ENCODE measurements around the gene MT1X.
"Not testable (repeated sequence)": the region's sequence is repeated elsewhere in the genome, so short reads cannot be mapped to it uniquely, and the experiment has no call there.

Gene MT1X

GRCh38 chr16:56715126-56715525, 32.9 kb downstream of the MT1X start:
- no peak for TF ChIP-seq CTCF (conservative IDR thresholded peaks at IDR 0.05; ENCODE audit: low read depth, low read length)
- DNase-seq (ENCODE audit: low read depth): no peak
- no peak overlapping the region for H3K4me3 ChIP-seq (ENCODE audit: low read length)

- TF ChIP-seq CTCF (conservative IDR thresholded peaks at IDR 0.05; ENCODE audit: low read depth, low read length): no peak
- DNase-seq (ENCODE audit: low read depth): no peak
Observed at GRCh38 chr16:56716761-56717160, 34.5 kb downstream of the MT1X start.

GRCh38 chr16:56717532-56717931, 35.3 kb downstream of the MT1X start:
- not testable (repeated sequence) for DNase-seq (ENCODE audit: low read depth); H3K4me3 ChIP-seq (ENCODE audit: low read length)

More at GRCh38 chr16:56716761-56717160, 34.5 kb downstream of the MT1X start:
- H3K4me3 ChIP-seq (ENCODE audit: low read length): no peak overlapping the region

- no peak overlapping the region for H3K4me3 ChIP-seq (ENCODE audit: low read length)
- no peak for DNase-seq (ENCODE audit: low read depth)
- TF ChIP-seq CTCF (conservative IDR thresholded peaks at IDR 0.05; ENCODE audit: low read depth, low read length): no peak
Observed at GRCh38 chr16:56722200-56722842, 40.1 kb downstream of the MT1X start.

- H3K4me3 ChIP-seq (ENCODE audit: low read length): no peak overlapping the region
- no peak for DNase-seq (ENCODE audit: low read depth)
- TF ChIP-seq CTCF (conservative IDR thresholded peaks at IDR 0.05; ENCODE audit: low read depth, low read length): no peak
Observed at GRCh38 chr16:56724191-56724590, 41.9 kb downstream of the MT1X start.

GRCh38 chr16:56726283-56726682, 44.0 kb downstream of the MT1X start:
- H3K4me3 ChIP-seq (ENCODE audit: low read length): no peak overlapping the region
- no peak for DNase-seq (ENCODE audit: low read depth)
- no peak for TF ChIP-seq CTCF (conservative IDR thresholded peaks at IDR 0.05; ENCODE audit: low read depth, low read length)

- no peak for TF ChIP-seq CTCF (conservative IDR thresholded peaks at IDR 0.05; ENCODE audit: low read depth, low read length)
- DNase-seq (ENCODE audit: low read depth): no peak
- H3K4me3 ChIP-seq (ENCODE audit: low read length): no peak overlapping the region
Observed at GRCh38 chr16:56726926-56727325, 44.7 kb downstream of the MT1X start.

Measured in retinal pigment epithelial cell (primary cell).